HG03196 (cell line): ENCODE data around the gene CRYL1.
"Not testable (repeated sequence)": the region's sequence is repeated elsewhere in the genome, so short reads cannot be mapped to it uniquely, and the experiment has no call there.

ENCODE experiments used
- ATAC-seq: cut with Tn5 transposase; IDR thresholded peaks from one replicate; pipeline ENCODE4 v1.9.1; 2021; ENCODE audit not compliant: unreplicated experiment

CRYL1 gene

GRCh38 chr13:20461481-20461859 is 64.2 kb downstream of the CRYL1 start:
- no peak for ATAC-seq

GRCh38 chr13:20460761-20461160 is 64.9 kb downstream of the CRYL1 start:
- no peak for ATAC-seq

GRCh38 chr13:20457670-20458069 is 68.0 kb downstream of the CRYL1 start:
- ATAC-seq, result no peak

GRCh38 chr13:20456737-20457136 is 68.9 kb downstream of the CRYL1 start:
- no peak for ATAC-seq

DNA sequence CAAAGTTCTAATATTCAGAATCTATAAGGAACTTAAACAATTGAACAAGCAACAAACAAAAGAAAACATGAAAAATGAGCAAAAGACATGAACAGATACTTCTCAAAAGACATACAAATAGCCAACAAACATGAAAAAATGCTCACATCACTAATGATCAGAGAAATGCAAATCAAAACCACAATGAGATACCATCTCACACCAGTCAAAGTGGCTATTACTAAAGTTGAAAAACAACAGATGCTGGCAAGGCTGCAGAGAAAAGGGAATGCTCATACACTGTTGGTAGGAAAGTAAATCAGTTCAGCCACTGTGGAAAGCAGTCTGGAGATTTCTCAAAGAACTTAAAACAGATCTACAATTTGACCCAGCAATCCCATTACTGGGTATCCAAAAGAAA is 74.3 kb downstream of the CRYL1 start:
- ATAC-seq, result no peak

DNA sequence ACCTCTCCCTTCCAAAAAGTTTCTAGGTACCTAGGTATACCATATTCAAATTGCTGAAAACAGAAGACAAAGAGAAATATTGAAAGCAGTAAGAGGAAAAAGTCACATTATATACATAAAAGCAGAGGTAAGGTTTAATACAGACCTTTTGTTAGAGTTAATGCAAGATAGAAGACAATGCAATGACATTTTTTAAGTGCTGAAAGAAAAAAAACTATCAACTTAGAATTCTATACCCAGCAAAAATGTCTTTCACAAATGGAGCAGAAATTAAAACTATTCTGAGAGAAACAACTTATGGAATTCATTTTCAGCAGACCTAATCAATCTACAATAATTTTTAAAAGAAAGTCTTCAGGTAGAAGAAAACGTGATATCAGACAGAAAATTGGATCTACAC is 77.2 kb downstream of the CRYL1 start:
- no peak for ATAC-seq

GRCh38 chr13:20446900-20447299 is 78.8 kb downstream of the CRYL1 start:
- no peak for ATAC-seq

- no peak for ATAC-seq
Measured at GRCh38 chr13:20446405-20446804, 79.3 kb downstream of the CRYL1 start.

DNA sequence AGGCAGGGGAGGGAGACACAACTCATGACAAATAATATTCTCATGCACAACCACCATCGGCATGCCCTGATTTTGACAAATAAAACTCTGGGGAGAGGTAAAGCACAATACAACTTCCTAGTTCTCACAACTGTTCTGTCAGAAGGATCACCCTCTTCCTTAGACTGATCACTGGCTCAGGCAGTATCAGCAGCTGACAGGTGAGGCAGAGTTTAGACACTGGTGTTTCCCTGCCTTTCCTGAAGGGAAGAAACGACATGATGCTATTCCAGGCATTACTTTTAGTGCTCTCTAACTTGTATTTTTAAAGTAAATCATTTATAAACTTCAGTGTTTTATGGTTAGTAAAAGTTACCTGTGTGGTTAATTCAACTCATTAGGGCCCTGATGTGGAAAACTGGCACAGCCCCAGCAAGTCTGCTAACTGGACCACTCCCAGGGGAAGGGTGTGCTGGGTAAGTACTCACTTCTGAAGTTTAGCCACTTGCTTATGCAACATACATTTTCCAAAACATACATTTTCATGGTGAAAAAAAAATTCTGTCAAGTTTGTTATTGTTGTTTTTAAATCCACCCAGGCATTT is 82.8 kb downstream of the CRYL1 start:
- ATAC-seq, result no peak

GRCh38 chr13:20442375-20442774 is 83.3 kb downstream of the CRYL1 start:
- ATAC-seq, result no peak

GRCh38 chr13:20441879-20442278 is 83.8 kb downstream of the CRYL1 start:
- ATAC-seq, result no peak

- no peak for ATAC-seq
Measured at GRCh38 chr13:20441056-20441455, 84.6 kb downstream of the CRYL1 start.

- ATAC-seq, result no peak
Measured at GRCh38 chr13:20439261-20439660, 86.4 kb downstream of the CRYL1 start.

GRCh38 chr13:20438801-20439200 is 86.9 kb downstream of the CRYL1 start:
- no peak for ATAC-seq

- no peak for ATAC-seq
Measured at GRCh38 chr13:20436505-20436904, 89.2 kb downstream of the CRYL1 start.

GRCh38 chr13:20435616-20436368 is 89.9 kb downstream of the CRYL1 start:
- no peak for ATAC-seq

DNA sequence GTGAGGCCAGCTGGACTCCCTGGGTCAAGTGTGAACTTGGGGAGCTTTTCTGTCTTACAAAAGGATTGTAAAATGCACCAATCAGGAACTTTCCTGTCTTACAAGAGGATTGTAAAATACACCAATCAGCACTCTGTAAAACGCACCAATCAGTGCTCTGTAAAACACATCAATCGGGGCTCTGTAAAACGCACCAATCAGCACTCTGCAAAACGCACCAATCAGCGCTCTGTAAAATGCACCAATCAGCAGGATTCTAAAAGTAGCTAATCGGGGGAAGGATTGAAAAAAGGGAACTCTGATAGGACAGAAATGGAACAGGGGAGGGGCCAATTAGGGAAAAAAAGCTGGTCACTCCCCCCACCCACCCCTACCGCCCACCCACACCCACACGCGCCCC is 91.4 kb downstream of the CRYL1 start:
- ATAC-seq, result not testable (repeated sequence)

DNA sequence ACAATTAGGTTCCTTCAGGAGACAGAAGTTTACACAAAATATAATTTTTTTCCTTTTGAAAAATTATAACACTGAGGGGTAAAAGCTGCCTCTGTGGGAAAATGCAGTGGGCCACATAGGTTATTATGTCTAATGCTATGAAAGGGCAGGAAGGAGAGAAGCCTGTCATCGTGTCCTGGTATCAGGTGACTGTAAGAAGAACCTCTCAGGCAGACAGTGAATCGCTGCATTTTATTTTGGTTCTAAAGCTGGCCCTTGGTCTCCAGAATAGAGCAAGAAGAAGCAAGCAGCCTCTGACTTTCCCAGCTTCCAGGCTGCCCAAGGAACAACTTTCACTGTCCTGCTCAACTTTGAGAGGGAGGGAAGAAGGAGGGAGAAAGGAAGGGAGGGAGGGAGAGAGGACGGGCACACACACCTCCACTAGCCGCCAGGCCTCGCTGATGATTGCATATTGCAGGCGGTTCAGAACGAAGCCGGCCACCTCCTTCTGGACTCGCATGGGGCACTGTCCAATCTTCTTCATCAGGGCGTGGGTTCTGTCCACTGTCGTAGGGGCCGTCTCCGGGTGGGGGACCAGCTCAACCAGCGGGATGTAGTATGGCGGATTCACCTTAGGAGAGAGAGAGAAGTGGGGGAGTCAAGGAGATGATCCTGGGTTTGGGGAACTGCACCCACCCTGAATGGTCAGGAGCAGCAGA is 93.8 kb downstream of the CRYL1 start:
- no peak for ATAC-seq

DNA sequence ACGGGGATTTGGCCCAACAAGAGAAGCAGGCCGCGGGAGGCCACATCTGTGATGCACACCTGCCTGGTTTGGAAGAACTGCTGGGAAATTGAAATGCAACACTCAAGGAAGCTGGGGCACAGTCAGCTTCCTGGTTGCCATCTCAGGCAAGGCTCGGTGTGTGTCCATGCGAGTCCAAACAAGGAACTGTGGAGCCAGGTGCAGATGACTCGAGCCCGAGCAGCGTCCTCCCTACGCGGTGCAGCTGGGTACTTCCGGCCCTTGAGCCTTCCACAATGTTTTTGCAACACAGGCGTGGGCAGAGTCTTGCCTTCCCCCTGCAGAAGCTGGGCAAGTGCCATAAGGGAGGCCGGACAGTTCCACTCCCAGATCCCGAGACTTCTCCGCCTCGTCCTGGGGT is 94.6 kb downstream of the CRYL1 start:
- ATAC-seq, result no peak

DNA sequence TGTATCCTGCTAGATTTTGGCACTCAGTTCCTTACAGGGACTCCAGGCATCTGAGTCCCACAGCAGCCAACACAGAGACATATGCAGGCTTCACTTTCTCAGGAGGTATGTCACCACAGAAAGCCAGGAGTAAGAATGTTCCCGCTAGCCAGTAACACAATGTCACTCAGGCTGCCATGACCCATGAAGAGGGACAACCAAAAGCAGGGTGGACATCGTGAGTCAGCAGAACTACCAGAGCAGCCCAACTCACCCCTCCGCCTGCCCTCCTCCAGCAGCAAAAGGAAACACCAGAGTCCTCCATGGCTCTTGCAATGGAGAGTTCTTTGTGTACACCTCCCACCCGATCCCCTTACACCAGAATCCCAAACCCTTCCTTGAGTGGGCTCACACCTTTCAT is 95.4 kb downstream of the CRYL1 start:
- ATAC-seq, result no peak

GRCh38 chr13:20429682-20430081 is 96.0 kb downstream of the CRYL1 start:
- no peak for ATAC-seq
